Left colon (tissue), 2 donors: ENCODE data around the gene ETHE1. TPM values are rescaled to one million over a fixed set of nuclear protein-coding genes. Genes with fewer than 3 reads are reported as not detected.

Experiments used
- ATAC-seq: fragments of 200-7000 bp; cut with Tn5 transposase; one replicate; pipeline ENCODE4 v1.9.1; 2020; ENCODE audit warnings: mild to moderate bottlenecking, moderate library complexity
- DNase-seq, 2 donors: peaks; one replicate each; pipeline ENCODE4 v3.0.0-alpha.2; 2020
- intact Hi-C, 2 donors: fragments of 100-400 bp; cut with DNase I in 1 of 2; cut with micrococcal nuclease in 1 of 2; formaldehyde crosslinking; loops; one replicate each; pipeline versions ENCODE4 v1.11.2 to v1.14.0; 2022; cut with DNase I, micrococcal nuclease
- total RNA-seq, 2 donors: library from RNA; stranded (reverse); fragmentation: NEBNext Ultra II Directional; extraction: Animal tissue kit (Norgen Biotek cat#: 25700); gene quantifications; one replicate each; pipeline ENCODE4 v1.2.1, GENCODE V29; 2021
- donor health status: DM: no; HTN: no; CAD: no.
- donor health status: DM: yes; HTN: yes; CAD: no.

The ETHE1 gene
- total RNA-seq, 2 donors from 2014 or later = 480 to 631 TPM

DNA sequence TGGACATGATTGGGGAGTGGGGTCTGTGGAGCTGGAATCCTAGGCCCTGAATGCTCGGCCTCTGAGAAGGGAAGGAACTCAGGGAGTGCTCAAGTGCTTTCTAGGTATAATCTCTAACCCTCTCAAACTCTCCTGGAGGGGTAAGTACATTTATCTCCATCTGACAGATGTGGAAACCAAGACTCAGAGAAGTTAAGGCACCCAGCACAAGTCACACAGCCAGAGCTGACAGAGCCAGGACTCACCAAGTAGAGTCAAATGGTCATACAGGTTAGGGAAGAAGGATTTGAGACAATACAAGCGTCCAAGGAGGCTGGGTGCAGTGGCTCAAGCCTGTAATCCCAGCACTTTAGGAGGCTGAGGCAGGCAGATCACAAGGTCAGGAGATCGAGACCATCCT is 48.7 kb downstream of the ETHE1 start:
- no peak for DNase-seq
- no peak for ATAC-seq
- intact Hi-C loops = no loop called here

DNA sequence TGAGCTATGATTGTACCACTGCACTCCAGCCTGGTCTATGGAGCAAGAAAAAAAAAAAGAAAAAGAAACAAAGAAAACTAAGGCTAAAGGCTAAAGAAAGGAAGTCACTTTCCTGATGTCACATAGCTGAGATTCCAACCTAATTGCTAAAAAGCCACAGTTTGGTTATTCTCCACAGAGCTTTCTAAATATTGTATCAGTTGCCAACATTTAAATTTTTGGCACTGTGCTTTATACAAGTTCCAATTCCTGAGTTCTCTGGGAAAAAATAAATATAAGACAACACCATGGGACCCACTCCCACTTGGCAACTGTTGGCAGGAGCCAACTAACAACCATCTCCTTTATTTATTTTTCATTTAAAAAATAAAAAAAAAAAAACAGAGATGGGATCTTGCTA is 50.4 kb downstream of the ETHE1 start:
- ATAC-seq (no peak), DNase-seq (no peak)
- intact Hi-C loops = no loop called here

DNA sequence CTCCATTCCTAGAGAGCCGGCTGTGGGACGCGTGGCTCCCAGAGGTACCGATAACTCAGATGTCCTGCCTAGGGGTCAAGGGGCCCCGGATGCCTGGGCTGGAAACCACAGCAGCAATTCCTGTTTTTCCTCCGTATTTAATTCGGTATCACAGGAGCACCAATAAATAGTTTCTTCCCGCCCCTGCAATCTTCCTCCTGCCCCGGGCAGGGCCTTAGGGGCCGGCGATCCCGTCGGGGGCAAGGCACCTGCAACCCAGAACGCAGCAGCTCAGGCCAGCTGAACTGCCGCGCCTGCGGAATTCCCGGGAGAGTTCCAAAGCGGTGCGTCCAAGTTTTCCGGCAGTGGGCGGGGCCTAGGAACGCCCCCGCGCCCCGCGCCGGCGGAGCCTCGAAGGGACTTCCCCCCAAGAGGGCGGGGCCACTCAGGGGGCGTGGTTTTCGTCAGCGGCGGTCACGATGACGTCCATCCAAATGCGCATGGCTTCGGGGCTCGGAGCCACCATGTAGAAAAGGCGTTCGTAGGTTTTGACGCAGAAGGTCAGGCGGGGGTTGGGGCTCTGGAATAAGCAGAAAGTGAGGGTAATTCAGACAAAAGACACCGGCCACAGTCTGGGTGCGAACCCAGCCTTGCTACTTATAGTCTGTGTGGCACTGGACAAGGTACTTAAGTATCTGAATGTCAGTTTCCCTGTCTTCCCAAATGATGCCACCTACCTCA is 51.9 kb downstream of the ETHE1 start:
- DNase-seq = peak; percentile 93 to 97
- intact Hi-C loops = no loop called here

DNA sequence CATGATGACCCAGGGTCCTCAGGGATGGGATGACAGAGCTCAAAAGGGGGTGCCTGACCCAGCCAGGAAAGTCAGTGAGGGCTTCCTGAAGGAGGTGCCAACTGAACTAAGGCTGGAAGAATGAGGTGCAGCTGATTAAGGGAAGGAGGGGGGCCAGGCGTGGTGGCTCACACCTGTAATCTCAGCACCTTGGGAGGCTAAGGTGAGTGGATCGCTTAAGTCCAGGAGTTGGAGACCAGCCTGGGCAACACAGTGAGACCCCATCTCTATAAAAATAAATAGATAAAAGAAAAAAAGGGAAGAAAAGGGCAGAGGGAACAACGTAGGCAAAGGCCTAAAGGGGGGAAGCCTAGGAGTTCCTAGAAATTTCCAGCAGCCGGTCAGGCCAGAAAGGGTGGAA is 52.5 kb downstream of the ETHE1 start:
- DNase-seq (no peak), ATAC-seq (no peak)
- intact Hi-C loops = no loop called here

More for the DNA sequence above, 51.9 kb downstream of the ETHE1 start:
- ATAC-seq = peak; percentile 97

DNA sequence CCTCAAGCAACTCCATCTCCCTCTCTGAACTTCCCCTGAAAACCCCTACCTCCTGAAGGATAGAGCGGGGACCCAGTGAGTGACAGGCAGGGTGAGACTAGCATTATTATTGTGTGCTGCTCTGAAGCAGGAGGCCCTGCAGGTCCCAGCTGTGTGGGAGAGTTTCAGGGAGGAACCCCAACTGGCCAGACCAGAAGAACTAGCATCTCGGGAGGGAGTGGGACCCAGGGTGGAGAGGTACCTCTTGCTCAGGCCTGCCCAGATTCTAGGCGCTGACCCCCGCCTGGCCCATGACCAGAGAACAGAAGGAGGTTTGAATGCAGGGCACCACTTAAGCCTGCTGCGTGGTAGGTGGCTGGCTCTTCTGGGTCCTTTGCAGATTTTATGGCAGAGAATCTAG is 55.9 kb downstream of the ETHE1 start:
- intact Hi-C loops = no loop called here
- DNase-seq (no peak), ATAC-seq (no peak)

DNA sequence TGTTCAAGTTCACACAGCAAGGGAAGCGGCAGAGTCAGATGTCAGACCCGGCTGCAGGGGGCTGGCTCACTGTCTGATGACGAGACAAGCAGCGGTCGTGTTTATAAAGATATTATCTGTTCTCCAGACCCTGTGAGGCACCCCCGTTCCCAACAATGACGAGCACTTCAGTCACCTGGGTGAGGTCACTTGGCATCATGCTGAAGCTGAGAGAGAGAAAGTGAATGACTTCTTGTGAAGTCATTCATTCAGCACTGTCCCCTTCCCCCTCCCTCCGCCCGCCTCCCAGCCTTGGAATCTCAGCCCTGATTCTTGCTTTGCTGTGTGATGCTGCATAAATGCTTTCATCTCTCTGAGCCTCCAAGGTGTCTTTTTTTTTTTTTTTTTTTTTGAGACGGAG is 56.7 kb downstream of the ETHE1 start:
- no peak for ATAC-seq
- intact Hi-C loops = no loop called here

DNA sequence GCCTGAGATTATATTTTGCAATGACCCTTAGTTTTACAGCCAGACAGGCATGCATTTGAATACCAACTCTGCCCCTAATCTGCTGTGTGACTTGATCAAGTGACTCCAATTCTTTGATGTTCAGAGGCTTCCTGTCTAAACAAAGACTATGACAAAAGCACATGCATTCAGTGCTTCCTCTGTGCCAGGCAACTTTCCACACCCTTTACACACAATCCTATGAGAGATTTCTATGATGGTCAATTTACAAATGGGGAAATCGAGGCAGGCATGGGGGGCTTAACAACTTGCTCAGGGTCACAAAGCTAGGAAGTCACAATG is 57.9 kb downstream of the ETHE1 start:
- intact Hi-C loops = no loop called here
- no peak for ATAC-seq
- DNase-seq = no peak

More for the DNA sequence above, 56.7 kb downstream of the ETHE1 start:
- no peak for DNase-seq

DNA sequence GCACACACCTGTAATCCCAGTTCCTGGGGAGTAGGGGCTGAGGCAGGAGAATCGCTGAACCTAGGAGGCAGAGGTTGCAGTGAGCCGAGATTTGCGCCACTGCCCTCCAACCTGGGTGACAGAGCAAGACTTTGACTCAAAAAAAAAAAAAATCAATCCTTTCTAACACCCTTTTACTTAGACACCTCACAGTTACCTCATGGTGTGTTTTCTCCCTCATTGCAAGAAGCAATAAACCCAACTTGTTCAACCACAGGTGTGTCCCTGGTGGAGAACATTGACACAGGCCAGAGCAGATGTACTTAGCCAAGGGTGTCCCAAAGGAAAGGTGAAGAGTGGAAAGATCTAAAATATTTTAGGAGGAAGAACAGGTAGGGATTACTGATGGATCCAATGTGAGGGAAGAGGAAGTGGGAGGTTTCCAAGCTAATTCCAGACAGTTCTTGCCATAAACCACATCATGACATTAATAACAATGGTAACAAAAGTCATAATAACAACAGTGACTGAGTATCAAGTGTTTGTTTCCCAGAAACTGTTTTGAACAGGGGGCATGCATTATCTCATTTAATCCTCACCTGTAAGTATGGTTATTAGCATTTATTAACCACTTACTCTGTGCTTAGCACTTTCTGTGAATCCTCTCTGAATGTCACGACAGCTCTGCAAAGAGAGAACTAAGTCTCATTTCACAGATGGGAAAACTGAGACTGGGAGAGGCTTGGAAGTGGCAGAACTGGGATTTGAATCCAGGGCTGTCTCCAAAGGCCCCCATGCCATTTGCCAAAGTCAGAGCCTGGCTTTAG is 58.4 kb downstream of the ETHE1 start:
- intact Hi-C loops = no loop called here
- DNase-seq (no peak), ATAC-seq (peak; percentile 29)

DNA sequence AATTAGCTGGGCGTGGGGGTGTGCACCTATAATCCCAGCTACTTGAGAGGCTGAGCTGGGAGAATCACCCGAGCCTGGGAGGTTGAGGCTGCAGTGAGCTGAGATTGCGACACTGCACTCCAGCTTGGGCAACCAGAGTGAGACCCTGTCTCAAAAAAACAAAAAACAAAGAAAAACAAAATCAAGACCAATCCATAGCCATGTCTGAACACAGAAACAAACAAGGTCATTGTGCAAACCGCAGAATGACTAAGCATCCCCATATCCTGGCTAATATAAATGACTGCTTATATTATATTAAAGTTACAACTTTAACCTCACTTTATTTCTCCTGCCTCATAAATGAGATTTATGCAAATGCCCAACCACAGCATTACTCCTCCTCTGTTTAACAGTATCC is 59.3 kb downstream of the ETHE1 start:
- DNase-seq (no peak), ATAC-seq (no peak)
- intact Hi-C loops = no loop called here

DNA sequence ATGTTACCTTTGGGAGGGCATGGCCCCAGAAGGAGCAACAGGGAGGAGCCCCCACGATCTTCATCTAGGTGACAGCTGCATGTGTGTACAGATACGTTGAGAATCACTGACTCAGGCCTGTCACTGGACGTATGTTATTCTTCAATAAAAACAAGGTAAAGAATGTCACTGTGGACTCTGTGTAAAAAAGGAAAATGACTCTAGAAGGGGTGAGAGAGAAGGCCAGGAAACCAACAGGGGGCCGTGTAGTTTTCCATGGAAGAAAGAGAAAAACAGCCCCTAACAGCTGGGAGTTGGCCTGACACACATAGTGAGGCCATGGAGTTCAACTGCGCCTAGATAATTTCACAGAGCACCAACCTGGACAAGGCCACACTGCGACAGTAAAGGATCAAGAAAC is 59.7 kb downstream of the ETHE1 start:
- no peak for DNase-seq
- intact Hi-C loops = no loop called here
- ATAC-seq = no peak

DNA sequence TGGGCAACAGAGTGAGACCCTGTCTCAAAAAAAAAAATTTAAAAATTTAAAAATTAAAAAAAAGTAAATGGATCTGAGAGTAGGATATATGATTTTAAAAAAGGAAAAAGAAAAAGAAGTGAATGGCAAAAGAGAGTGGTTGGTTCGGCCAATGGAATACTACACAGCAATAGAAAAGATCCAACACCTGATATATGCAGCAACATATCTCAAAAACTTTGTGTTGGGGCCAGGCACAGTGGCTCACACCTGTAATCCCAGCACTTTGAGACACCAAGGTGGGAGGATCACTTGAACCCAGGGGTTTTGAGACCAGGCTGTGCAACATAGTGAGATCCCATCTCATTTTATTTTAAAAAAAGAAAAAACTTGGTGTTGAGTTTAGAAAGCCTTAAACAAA is 60.2 kb downstream of the ETHE1 start:
- no peak for DNase-seq
- ATAC-seq = no peak
- intact Hi-C loops = no loop called here

DNA sequence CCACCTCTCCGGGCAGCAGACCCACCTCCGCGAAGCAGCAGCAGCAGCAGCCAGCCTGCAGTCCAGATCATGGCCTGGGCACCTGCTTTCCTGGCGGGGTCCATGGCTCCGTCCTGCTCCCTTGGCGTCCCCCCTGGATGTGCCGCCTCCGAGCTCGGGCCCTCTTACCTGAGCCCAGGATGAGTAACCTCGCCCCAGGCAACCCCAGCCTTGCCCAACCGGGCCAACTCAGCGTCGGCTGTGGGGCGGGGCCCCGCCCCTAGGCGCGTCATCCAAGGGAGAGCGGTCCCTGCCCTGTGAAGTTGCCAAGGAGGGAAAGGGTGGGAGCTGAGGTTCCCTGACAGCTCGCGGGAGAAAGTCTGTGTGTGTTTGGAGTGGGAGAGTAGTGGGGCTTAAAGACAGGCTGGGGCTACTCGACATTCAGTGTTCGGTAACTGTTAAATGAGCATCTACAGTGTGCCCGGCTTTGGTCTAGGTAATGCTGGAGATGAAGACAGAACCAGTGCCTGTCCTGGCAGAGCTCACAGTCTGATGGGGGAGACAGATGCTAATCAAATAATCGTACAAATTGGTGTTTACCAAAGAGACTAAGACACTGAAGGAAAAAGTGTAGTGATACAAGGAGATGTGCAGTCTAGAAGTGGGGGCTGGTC is 61.4 kb downstream of the ETHE1 start, which contains the start of gene LYPD3:
LYPD3 (minus strand) TSS at position 141 of the 653 bp plus-strand sequence; CDS start at position 104, 37 bp downstream.
- ATAC-seq (peak; percentile 27), DNase-seq (peak; percentile 52 to 62)
- intact Hi-C loops = no loop called here

DNA sequence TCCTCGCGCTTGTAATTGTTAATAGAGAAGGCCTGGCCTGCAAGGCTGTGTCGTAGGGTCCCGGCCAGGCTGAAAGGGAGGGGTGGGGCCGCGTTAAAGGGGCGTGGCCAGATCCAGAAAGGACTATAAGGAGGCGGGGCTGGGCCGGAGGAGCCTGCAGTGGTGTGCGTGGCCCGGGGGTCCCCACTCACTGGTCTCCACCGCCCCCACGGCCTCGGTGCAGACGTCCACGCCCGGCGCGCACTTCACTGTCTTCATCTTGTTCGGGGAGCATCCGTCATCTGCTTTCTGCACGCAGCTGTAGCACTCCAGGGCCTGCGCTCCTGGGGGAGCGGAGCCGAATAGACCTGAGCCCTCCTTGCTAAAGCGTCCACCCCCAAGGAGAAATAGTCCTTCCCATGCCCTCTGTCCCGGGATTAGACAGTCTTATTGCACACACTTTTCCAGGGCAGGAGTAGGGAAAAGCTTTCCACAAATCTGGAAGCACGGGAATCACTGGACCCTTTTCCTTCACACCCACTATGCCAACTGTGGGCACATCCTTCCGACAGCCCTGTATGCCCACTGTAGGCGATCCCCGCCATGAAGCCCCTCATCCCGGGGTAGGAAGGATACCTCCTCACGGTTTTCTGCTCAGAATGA is 62.7 kb downstream of the ETHE1 start:
- intact Hi-C loops = no loop called here
- DNase-seq (peak in 1 of 2 donors; percentile 87), ATAC-seq (peak; percentile 50)

DNA sequence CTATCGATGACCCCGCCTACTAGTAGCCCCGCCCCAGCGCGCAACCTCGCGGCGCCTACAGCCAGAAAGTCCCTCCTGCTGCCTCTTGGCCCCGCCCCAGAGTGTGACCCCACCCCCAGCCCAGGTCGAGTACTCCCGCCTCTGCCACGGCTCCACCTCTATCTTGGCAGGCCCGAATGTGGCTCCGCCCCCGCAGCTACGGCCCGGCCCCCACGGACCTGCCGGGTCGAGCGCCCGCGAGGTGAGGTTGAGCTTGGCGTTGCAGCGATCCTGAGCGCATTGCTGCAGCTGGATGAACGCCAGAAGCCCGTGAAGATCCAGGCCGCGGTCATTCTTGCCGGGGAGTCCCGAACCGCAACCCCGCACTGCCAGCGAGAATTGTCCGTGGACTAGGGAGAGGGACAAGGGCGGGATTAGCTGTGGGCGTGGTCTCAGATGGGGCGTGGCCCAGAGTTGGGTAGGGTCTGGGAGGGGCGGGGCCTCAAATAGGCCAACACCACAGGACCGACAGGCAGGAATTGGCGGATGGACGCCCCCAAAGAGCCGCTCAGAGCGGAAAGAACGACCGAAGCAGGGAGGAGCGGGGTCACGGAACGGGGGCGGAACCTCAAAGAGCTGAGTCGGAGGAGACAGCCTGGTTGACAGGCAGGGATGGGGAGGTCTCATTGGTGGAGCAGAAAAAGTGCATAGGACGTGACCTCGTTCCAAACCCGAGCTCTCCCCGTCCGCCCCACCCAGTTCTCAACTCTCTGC is 63.4 kb downstream of the ETHE1 start:
- ATAC-seq = peak; percentile 93
- intact Hi-C loops = no loop called here

DNA sequence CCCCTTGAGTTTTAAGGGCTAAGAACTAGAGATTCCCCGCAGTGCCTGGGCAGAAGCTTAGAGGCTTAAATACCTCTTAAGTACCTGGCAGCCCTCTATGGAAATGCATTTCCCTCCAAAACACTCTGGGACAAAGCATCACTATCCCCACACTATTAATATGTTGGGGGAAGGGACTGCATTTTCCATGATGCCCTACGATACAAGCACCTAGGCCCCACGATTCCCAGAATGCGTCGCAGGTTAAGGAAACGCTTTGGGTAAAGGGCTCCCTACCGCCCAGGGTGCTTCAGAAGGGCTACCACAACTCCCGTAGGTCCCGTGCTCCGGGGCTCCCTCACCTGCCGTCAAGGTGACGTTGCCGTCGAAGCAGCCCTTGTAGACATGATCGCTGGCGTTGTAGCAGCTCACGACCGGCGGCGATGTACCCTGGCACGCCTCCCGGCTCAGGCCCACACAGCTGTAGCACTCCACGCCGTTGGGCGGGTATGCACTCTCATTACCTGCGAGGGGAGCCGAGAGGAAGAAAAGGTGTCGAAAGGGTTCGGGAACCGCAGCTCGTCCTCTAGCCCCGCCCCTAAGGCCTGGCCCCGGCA is 64.1 kb downstream of the ETHE1 start:
- intact Hi-C loops = no loop called here
- ATAC-seq (no peak), DNase-seq (no peak)

More for the DNA sequence above, 63.4 kb downstream of the ETHE1 start:
- DNase-seq = peak; percentile 98 to 100

DNA sequence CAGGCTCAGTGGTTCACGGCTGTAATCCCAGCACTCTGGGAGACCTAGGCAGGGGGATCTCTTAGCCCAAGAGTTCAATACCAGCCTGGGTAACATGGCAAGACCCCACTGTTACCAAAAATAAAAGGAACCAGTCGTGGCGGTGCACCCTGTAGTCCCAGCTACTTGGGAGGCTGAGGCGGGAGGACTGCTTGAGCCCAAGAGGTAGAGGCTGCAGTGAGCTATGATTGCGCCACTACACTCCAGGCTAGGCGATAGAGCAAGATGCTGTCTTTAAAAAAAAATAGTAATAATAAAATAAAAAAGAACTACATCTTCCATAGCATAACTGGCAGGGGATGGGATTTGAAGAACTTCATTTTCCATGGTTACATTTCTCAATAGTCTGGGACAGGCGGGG is 64.6 kb downstream of the ETHE1 start:
- DNase-seq = no peak
- ATAC-seq = no peak
- intact Hi-C loops = no loop called here

DNA sequence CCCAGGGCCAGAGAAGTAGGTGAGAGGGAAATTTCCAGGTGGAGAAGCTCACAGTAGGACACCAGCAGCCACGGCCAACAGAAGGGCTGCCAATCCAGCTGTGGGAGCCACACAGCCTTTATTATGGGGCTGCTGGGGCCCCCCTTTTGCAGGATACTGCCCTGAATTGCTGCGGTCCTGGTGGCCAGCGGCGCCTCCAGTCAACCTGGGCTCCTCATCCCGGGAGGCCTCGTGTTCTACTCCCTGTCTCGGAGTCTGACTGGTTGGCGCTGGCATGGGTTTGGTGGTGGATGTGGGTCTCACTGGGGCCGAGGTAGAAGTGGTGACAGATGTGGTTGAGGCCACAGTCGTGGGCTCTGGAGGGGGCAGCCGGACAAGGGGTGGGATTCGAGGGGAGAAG is 65.7 kb downstream of the ETHE1 start:
- DNase-seq (no peak), ATAC-seq (no peak)
- intact Hi-C loops = no loop called here

DNA sequence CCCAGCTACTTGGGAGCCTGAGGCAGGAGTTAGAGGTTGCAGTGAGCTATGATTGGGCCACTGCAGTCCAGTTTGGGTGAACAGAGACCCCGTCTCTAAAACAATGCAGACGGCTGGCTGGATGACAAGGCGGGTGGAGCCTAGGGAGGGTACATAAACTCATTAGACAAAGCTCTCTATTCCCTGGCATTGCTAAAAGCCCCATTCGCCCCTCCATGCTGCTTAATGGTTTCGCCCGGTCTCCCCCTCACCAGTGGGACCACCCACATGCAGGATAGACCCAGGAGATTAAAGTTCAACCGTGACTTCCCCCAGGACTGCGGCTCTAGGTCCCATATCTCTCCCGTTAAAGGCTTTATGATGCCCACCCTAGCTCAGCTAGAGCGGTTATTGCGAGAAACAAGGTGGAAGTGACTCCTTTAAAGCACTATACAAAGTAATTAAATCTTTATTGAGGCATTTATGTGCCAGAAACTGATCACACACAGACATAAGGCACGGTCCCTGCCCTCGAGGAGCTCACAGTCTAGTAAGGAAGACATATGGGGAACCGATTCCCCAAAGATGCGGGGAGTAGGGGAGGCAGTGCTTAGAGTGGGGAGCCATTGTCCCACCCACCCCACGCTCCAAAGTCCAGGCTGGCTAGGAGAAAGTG is 66.5 kb downstream of the ETHE1 start:
- DNase-seq (no peak), ATAC-seq (no peak)
- intact Hi-C loops = no loop called here
